T-helper 17 cell (primary cell): Measurements from ENCODE around the gene FADS6. TPM values are rescaled to one million over a fixed set of nuclear protein-coding genes. Genes with fewer than 3 reads are reported as not detected.

Experiments used
- total RNA-seq, 4 donors: library from RNA in 2 of 4; stranded (reverse) in 2 of 4; gene quantifications; one replicate each; pipeline ENCODE4 v1.2.3 and lab custom pipeline; 2022 to 2026

The FADS6 gene
- total RNA-seq, 2 donors from 2014 or later = not detected

Other genes with a start within 250 kb of the FADS6 start
- 1 to 10 TPM in 1 of 2 donors, under 1 TPM in 1; 0.29 to 1.9 TPM for gene CD300LF, start 180.7 kb downstream of the FADS6 start, total RNA-seq
- gene RAB37, start 156.4 kb downstream of the FADS6 start, total RNA-seq = 10 to 100 TPM; 41.4 to 83.3 TPM
- 100 to 1,000 TPM; 130 to 132 TPM for gene NHERF1, start 145.0 kb downstream of the FADS6 start, total RNA-seq
- gene NAT9, start 117.3 kb downstream of the FADS6 start, total RNA-seq = 10 to 100 TPM; 32.3 to 32.8 TPM
- not detected for gene GRIN2C, start 33.7 kb downstream of the FADS6 start, total RNA-seq
- gene FDXR, start 20.6 kb downstream of the FADS6 start, total RNA-seq = 1 to 10 TPM; 4.5 to 8.7 TPM
- gene USH1G, start 29.6 kb upstream of the FADS6 start, total RNA-seq = not detected
- not detected for gene OTOP2, start 30.6 kb upstream of the FADS6 start, total RNA-seq
- not detected for gene OTOP3, start 42.3 kb upstream of the FADS6 start, total RNA-seq
- 10 to 100 TPM; 10.6 to 14.9 TPM for gene HID1, start 79.1 kb upstream of the FADS6 start, total RNA-seq
- under 1 TPM in 1 of 2 donors, not detected in 1; 0.86 TPM for gene CDR2L, start 94.0 kb upstream of the FADS6 start, total RNA-seq
- gene MRPL58, start 119.0 kb upstream of the FADS6 start, total RNA-seq = 10 to 100 TPM; 13.7 to 19.1 TPM
- 100 to 1,000 TPM; 123 to 145 TPM for gene ATP5PD, start 153.3 kb upstream of the FADS6 start, total RNA-seq
- 10 to 100 TPM; 20.4 to 27.7 TPM for gene KCTD2, start 153.6 kb upstream of the FADS6 start, total RNA-seq
- gene SLC16A5, start 194.3 kb upstream of the FADS6 start, total RNA-seq = 10 to 100 TPM; 11.7 to 14.9 TPM
- gene ARMC7, start 216.3 kb upstream of the FADS6 start, total RNA-seq = 1 to 10 TPM; 8.9 to 9.3 TPM
- gene NT5C, start 238.1 kb upstream of the FADS6 start, total RNA-seq = 10 to 100 TPM; 20.6 to 29.8 TPM